Parathyroid adenoma (tissue), 2 donors: Measurements from ENCODE around the gene ASAP3.
A peak's percentile ranks its signal among the peaks of the same experiment; 100 is the strongest.

Experiments used
- H2AFZ ChIP-seq: fragments of 300-600 bp; sonication (generic); one replicate; pipeline ENCODE4 v1.7.0; 2017; ENCODE audit warnings: antibody characterized with exemption, mild to moderate bottlenecking
- H3K27ac ChIP-seq: fragments of 300-600 bp; sonication (generic); one replicate; pipeline ENCODE4 v1.7.0; 2017
- H3K27me3 ChIP-seq: fragments of 300-600 bp; sonication (generic); one replicate; pipeline ENCODE4 v1.7.0; 2017; ENCODE audit warnings: low read length; ENCODE audit not compliant: control insufficient read depth, insufficient read depth
- H3K36me3 ChIP-seq: fragments of 300-600 bp; sonication (generic); one replicate; pipeline ENCODE4 v1.7.0; 2017; ENCODE audit warnings: low read length; ENCODE audit not compliant: control insufficient read depth, insufficient read depth
- H3K4me1 ChIP-seq: fragments of 300-600 bp; sonication (generic); one replicate; pipeline ENCODE4 v1.7.0; 2017; ENCODE audit warnings: control low read depth
- H3K4me2 ChIP-seq: fragments of 300-600 bp; sonication (generic); one replicate; pipeline ENCODE4 v1.7.0; 2017; ENCODE audit warnings: low read length
- H3K4me3 ChIP-seq: fragments of 300-600 bp; sonication (generic); one replicate; pipeline ENCODE4 v1.7.0; 2017; ENCODE audit warnings: low read depth, low read length
- H3K79me2 ChIP-seq: fragments of 300-600 bp; sonication (generic); one replicate; pipeline ENCODE4 v1.7.0; 2017; ENCODE audit warnings: control low read depth
- H3K9ac ChIP-seq: fragments of 300-600 bp; sonication (generic); one replicate; pipeline ENCODE4 v1.7.0; 2017; ENCODE audit warnings: mild to moderate bottlenecking
- H3K9me3 ChIP-seq: fragments of 300-600 bp; sonication (generic); one replicate; pipeline ENCODE4 v1.7.0; 2017; ENCODE audit warnings: low read length; ENCODE audit not compliant: control insufficient read depth
- CTCF ChIP-seq: fragments of 300-600 bp; sonication (generic); IDR thresholded peaks from one replicate; pipeline ENCODE4 v1.7.0; 2017; ENCODE audit warnings: antibody characterized with exemption, mild to moderate bottlenecking
- donor health status: primary hyperparathyroidism.

The ASAP3 gene

GRCh38 chr1:23422941-23423340 lies 61.0 kb downstream of the ASAP3 start:
- H3K79me2 ChIP-seq = no peaks in the 10 kb centered on the region
- H3K4me2 ChIP-seq = peak overlapping the region; percentile 73
- H2AFZ ChIP-seq = no peak overlapping the region
- no peaks in the 10 kb centered on the region for H3K9me3 ChIP-seq
- H3K4me3 ChIP-seq = no peak overlapping the region
- H3K9ac ChIP-seq = no peak overlapping the region
- H3K36me3 ChIP-seq = no peaks in the 10 kb centered on the region
- H3K27ac ChIP-seq = no peak overlapping the region
- no peak for TF ChIP-seq CTCF
- H3K4me1 ChIP-seq = no peaks in the 10 kb centered on the region
- H3K27me3 ChIP-seq = no peaks in the 10 kb centered on the region

DNA sequence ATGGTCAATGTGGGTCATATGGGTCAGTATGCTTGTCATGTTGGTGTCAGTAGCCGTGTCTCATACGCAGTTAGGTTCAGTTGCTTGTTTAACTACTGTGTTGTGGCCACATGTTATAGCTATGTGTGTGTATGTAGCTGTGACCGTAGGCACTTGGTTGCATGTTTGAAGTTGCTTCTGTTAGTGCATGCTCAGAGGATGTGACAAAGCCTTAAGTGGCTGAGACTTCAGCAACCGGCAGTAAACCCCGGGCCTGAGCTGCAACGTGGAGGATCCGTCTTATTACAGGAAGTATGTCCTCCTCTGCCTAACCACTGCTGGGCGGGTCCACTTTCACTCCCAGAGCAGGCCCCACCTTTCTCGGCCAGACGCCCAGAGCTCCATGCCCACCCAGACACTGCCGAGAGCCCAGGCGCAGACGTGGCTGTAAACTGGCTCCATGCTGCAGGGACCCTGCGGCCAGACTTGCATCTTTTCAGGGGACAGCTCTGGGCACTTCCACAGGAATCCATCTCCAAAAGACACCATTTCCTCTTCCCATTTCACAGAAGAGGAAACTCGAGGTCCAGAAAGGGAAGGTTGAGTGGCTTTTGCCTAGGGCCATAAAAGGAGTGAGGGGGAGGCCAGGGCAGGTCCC lies 61.6 kb downstream of the ASAP3 start:
- Histone ChIP-seq H3K4me2 (no peak overlapping the region), H3K9me3 (no peaks in the 10 kb centered on the region), H3K36me3 (no peaks in the 10 kb centered on the region), H3K9ac (no peak overlapping the region), H3K4me3 (no peak overlapping the region), H3K4me1 (no peaks in the 10 kb centered on the region), H3K27me3 (no peaks in the 10 kb centered on the region), H2AFZ (no peak overlapping the region), H3K27ac (no peak overlapping the region), H3K79me2 (no peaks in the 10 kb centered on the region)
- TF ChIP-seq CTCF = no peak

DNA sequence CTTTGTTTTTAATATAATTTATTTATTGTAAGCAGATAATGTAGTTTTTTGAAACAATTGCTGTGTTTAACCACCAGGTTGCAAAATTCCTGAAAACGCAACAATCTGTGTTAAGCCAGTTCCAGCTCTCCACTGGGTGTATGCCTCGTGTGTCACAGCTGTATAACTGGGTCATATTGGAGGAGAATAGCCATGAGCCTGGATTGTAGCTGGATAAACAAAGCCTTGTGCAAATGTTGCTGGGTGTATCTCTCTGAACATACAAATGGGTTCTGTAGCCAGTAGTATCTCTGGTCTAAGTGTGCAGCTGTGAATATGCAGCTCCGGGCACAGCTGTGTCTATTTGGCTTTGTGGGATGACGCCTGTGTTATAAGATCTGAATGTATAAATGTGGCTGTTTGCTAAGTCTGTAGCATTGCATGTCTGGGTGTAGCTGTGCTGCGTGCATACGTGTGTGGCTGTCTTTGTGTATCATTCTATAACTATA lies 62.2 kb downstream of the ASAP3 start:
- no peaks in the 10 kb centered on the region for H3K4me1 ChIP-seq
- no peak overlapping the region for H3K9ac ChIP-seq
- no peak overlapping the region for H3K27ac ChIP-seq
- H3K9me3 ChIP-seq = no peaks in the 10 kb centered on the region
- no peak overlapping the region for H3K4me3 ChIP-seq
- no peak overlapping the region for H2AFZ ChIP-seq
- H3K36me3 ChIP-seq = no peaks in the 10 kb centered on the region
- H3K4me2 ChIP-seq = no peak overlapping the region
- H3K27me3 ChIP-seq = no peaks in the 10 kb centered on the region
- H3K79me2 ChIP-seq = no peaks in the 10 kb centered on the region
- no peak for TF ChIP-seq CTCF

DNA sequence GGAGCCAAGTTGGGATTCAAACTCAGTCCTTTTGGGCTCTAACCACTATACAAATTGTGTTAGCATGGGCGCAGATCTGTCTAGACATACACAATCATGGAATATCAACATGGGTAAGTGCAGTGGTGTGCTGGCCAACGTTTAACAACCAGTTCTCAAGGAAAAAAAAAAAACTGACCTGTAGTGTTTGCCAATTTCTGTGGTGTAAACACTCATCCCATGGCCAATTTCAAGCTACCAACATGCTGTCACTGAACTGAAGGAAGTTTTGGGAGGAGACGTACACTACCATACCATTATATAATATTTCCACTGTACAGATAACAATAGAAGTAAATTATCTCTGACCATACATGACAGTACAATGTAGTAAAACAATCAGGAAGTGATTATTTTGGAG lies 62.6 kb downstream of the ASAP3 start:
- Histone ChIP-seq H3K9me3 (no peaks in the 10 kb centered on the region), H2AFZ (no peak overlapping the region), H3K27me3 (no peaks in the 10 kb centered on the region), H3K36me3 (no peaks in the 10 kb centered on the region), H3K79me2 (no peaks in the 10 kb centered on the region), H3K4me1 (no peaks in the 10 kb centered on the region), H3K9ac (no peak overlapping the region), H3K4me2 (no peak overlapping the region), H3K4me3 (no peak overlapping the region), H3K27ac (no peak overlapping the region)
- TF ChIP-seq CTCF = no peak

DNA sequence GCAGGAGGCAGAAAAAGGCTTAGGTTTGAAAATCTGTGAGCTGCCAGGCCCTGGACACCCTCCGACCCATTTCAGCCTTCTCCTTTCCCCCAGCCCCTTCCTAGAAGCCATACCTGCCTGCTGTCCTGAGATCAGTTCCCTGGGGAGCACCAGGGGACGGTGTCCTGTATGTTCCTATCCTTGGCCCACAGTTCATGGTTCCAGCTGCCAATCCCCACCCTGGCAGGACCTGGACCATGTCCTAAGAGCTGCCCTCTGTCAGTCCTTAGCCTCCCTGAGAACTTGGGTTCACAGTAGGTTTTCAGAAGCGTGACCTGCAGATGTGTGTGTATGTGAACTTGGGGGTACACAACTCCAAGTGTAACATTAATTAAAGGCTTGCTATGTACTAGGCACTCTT lies 63.2 kb downstream of the ASAP3 start:
- no peaks in the 10 kb centered on the region for H3K4me1 ChIP-seq
- no peak overlapping the region for H3K27ac ChIP-seq
- no peak for TF ChIP-seq CTCF
- H3K4me3 ChIP-seq = no peak overlapping the region
- H3K4me2 ChIP-seq = no peak overlapping the region
- H2AFZ ChIP-seq = no peak overlapping the region
- H3K36me3 ChIP-seq = no peaks in the 10 kb centered on the region
- no peaks in the 10 kb centered on the region for H3K79me2 ChIP-seq
- no peak overlapping the region for H3K9ac ChIP-seq
- no peaks in the 10 kb centered on the region for H3K9me3 ChIP-seq
- H3K27me3 ChIP-seq = no peaks in the 10 kb centered on the region
